HL-60 (cell line): ENCODE measurements around the gene GPC5.

ENCODE experiments used
- DNase-seq, 2 experiments: peaks; one replicate each; pipeline ENCODE4 v3.0.0-alpha.2; 2010 to 2020; ENCODE audit warnings: low read depth in 1 of 2, low spot score in 1 of 2
- H3K27ac ChIP-seq: fragments of 250-450 bp; sonication (Bioruptor Pico); replicated peaks from 2 replicates; pipeline ENCODE4 v1.5.1; 2020; ENCODE audit warnings: mild to moderate bottlenecking, moderate library complexity
- H3K27me3 ChIP-seq: fragments of 250-450 bp; sonication (Bioruptor Pico); 2 replicates; pipeline ENCODE4 v1.5.1; 2021; ENCODE audit warnings: mild to moderate bottlenecking, moderate library complexity; ENCODE audit not compliant: insufficient read depth, poor library complexity, severe bottlenecking
- H3K4me3 ChIP-seq: replicated peaks from 2 replicates; pipeline ENCODE4 v1.5.1; 2011; ENCODE audit warnings: mild to moderate bottlenecking, control low read depth, low read length; ENCODE audit not compliant: insufficient read depth
- GABPA ChIP-seq: IDR thresholded peaks from 2 replicates; pipeline ENCODE4 v1.6.1; 2012; ENCODE audit warnings: low read depth
- POLR2AphosphoS5 ChIP-seq: IDR thresholded peaks from 2 replicates; pipeline ENCODE4 v1.6.1; 2012; ENCODE audit warnings: low read depth
- SPI1 ChIP-seq: IDR thresholded peaks from 2 replicates; pipeline ENCODE4 v1.6.1; 2012; ENCODE audit warnings: low read depth, mild to moderate bottlenecking, borderline replicate concordance
- TF ChIP-seq, protein P1 (sequence below): IDR thresholded peaks from 2 replicates; pipeline ENCODE4 v1.6.1; 2012; ENCODE audit warnings: low read depth; ENCODE audit not compliant: insufficient replicate concordance
- TF ChIP-seq, protein P2 (sequence below): IDR thresholded peaks from one replicate; pipeline ENCODE4 v1.5.1; 2011; ENCODE audit warnings: low read length, control low read depth, inconsistent platforms; ENCODE audit not compliant: insufficient read depth

GPC5 gene

DNA sequence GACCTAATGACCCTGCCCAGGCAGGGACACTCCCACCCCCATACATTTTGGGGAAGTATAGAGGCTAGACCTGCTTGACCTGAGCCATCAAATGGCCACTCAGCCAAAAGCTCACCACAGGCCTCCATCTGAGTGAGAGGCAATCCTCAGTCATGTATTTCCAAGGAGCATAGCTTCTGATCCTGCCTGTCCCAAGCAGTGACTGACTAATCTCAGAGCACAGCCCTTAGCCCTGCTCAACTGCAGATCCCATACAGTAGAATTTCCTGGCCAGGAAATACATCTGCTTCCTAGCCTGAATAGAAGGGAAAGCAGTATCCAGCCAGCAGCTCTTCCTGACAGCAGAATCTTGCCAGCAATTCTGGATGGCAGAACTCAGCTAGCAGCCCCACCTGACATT is 947.6 kb downstream of the GPC5 start:
- Histone ChIP-seq H3K27me3 (no peaks in the 10 kb centered on the region), H3K27ac (no peak overlapping the region), H3K4me3 (no peak overlapping the region)
- TF ChIP-seq, protein P1, sequence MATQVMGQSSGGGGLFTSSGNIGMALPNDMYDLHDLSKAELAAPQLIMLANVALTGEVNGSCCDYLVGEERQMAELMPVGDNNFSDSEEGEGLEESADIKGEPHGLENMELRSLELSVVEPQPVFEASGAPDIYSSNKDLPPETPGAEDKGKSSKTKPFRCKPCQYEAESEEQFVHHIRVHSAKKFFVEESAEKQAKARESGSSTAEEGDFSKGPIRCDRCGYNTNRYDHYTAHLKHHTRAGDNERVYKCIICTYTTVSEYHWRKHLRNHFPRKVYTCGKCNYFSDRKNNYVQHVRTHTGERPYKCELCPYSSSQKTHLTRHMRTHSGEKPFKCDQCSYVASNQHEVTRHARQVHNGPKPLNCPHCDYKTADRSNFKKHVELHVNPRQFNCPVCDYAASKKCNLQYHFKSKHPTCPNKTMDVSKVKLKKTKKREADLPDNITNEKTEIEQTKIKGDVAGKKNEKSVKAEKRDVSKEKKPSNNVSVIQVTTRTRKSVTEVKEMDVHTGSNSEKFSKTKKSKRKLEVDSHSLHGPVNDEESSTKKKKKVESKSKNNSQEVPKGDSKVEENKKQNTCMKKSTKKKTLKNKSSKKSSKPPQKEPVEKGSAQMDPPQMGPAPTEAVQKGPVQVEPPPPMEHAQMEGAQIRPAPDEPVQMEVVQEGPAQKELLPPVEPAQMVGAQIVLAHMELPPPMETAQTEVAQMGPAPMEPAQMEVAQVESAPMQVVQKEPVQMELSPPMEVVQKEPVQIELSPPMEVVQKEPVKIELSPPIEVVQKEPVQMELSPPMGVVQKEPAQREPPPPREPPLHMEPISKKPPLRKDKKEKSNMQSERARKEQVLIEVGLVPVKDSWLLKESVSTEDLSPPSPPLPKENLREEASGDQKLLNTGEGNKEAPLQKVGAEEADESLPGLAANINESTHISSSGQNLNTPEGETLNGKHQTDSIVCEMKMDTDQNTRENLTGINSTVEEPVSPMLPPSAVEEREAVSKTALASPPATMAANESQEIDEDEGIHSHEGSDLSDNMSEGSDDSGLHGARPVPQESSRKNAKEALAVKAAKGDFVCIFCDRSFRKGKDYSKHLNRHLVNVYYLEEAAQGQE = no peak
- TF ChIP-seq POLR2AphosphoS5 = no peak
- TF ChIP-seq SPI1 = no peak
- no peak for TF ChIP-seq GABPA
- TF ChIP-seq, protein P2, sequence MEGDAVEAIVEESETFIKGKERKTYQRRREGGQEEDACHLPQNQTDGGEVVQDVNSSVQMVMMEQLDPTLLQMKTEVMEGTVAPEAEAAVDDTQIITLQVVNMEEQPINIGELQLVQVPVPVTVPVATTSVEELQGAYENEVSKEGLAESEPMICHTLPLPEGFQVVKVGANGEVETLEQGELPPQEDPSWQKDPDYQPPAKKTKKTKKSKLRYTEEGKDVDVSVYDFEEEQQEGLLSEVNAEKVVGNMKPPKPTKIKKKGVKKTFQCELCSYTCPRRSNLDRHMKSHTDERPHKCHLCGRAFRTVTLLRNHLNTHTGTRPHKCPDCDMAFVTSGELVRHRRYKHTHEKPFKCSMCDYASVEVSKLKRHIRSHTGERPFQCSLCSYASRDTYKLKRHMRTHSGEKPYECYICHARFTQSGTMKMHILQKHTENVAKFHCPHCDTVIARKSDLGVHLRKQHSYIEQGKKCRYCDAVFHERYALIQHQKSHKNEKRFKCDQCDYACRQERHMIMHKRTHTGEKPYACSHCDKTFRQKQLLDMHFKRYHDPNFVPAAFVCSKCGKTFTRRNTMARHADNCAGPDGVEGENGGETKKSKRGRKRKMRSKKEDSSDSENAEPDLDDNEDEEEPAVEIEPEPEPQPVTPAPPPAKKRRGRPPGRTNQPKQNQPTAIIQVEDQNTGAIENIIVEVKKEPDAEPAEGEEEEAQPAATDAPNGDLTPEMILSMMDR = no peak
- no peak for DNase-seq

DNA sequence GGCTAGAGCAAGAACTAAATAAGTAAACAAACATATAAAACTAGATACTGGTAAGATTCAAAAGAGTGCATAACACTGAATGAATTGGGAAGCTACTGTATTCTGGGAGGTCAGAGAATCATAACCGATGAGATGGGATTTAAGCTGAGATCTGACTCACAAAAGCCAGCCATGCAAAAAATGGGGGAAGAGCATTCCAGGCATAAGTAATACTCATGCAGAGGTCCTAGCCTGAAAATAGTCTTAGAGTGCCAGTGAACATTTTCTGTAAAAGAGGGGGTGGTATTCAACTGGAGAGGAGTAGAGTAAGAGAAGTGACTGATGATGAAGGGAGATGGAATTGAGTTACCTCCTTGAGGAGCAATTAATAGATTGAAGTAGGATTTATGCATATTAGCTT is 956.2 kb downstream of the GPC5 start:
- H3K27ac ChIP-seq = no peak overlapping the region
- no peaks in the 10 kb centered on the region for H3K27me3 ChIP-seq
- no peak overlapping the region for H3K4me3 ChIP-seq
- no peak for DNase-seq
- TF ChIP-seq POLR2AphosphoS5 (no peak), SPI1 (no peak), GABPA (no peak)
- TF ChIP-seq, protein P1 = no peak
- TF ChIP-seq, protein P2 = no peak

DNA sequence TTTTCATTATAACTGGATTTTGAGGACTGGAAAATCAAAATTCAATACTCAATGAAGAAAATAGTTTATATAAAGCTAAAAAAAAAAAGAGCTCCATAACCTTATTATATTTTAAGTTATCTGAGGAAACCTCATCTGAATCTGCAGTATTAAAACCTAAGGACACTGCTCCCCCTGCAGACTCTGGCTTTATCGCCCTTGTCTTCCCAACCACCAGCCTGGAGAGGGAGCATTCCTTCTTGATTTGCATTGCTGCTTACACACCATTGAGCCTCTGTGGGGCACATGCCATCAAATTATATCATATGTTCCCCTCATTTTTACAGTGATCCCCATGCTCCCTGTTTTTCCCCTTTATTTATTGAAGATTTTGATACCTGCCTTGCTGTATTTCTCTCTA is 956.8 kb downstream of the GPC5 start:
- TF ChIP-seq SPI1 (no peak), POLR2AphosphoS5 (no peak), GABPA (no peak)
- TF ChIP-seq, protein P2 = no peak
- TF ChIP-seq, protein P1 = no peak
- no peak overlapping the region for H3K27ac ChIP-seq
- H3K27me3 ChIP-seq = no peaks in the 10 kb centered on the region
- H3K4me3 ChIP-seq = no peak overlapping the region
- no peak for DNase-seq
